VCaP (cell line): Measurements from ENCODE around the gene NDNF.

ENCODE experiments used
- H3K27ac ChIP-seq: fragments of 450-650 bp; 2 replicates; pipeline ENCODE4 v1.5.1; 2017
- TF ChIP-seq, protein P1 (sequence below): fragments of 450-650 bp; conservative IDR thresholded peaks from 2 replicates; pipeline ENCODE4 v1.5.1; 2017; ENCODE audit warnings: mild to moderate bottlenecking, moderate library complexity

NDNF gene

DNA sequence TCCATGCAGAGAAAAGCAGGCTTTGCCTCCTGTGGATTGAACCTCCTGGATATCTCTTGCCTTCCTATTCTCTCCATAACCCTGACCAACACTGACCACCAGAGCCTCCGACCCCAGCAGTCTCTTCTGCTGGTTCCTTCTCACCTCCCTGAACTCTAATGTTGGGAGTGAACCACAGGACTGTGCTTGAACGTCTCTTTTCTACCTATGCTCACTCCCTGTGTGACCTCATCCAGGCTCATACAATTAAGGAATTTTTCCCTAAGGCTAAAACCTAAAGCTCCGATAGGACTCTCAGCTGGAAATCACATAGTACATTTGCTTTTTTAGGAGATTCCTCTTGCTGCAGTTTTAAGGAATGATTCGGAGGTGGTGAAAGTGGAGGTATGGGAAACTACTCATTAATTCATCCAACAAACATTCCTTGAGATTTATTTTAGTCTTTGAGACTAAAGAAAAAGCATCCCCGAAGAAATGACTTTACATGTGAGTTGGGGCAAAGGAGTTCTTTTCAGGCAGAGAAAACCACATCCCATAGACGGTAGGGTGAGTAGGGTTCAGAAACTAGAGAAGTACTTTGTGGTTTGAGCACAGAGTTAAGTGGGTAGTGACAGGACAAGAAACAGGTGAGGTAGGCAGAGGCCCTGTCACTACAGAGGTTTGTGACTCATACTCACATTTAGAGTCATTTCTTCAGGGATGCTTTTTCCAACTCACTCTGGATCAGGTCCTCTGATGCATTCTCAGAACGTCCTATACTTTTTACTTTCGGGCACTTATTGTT is 30.8 kb downstream of the NDNF start:
- no peak overlapping the region for H3K27ac ChIP-seq
- TF ChIP-seq, protein P1, sequence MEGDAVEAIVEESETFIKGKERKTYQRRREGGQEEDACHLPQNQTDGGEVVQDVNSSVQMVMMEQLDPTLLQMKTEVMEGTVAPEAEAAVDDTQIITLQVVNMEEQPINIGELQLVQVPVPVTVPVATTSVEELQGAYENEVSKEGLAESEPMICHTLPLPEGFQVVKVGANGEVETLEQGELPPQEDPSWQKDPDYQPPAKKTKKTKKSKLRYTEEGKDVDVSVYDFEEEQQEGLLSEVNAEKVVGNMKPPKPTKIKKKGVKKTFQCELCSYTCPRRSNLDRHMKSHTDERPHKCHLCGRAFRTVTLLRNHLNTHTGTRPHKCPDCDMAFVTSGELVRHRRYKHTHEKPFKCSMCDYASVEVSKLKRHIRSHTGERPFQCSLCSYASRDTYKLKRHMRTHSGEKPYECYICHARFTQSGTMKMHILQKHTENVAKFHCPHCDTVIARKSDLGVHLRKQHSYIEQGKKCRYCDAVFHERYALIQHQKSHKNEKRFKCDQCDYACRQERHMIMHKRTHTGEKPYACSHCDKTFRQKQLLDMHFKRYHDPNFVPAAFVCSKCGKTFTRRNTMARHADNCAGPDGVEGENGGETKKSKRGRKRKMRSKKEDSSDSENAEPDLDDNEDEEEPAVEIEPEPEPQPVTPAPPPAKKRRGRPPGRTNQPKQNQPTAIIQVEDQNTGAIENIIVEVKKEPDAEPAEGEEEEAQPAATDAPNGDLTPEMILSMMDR = no peak

DNA sequence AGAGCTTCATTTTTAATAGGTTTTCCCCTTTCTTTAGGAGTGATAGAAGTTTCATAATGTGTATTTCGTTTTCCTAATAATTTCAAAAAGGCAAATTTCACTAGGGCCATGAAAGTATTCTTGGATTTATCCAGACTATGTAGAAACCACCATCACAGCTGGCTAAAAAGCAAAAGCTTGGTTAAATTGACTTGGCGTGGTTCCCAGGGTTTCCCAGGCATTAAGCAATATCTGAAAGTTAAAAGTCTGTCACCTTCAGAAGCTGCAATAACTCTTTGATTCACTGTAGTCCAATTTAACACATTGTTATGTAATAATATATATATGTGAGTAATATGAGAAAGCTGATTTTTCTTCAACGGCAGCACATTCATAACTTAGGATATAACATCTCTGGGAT is 38.3 kb downstream of the NDNF start:
- TF ChIP-seq, protein P1 = no peak
- no peak overlapping the region for H3K27ac ChIP-seq

DNA sequence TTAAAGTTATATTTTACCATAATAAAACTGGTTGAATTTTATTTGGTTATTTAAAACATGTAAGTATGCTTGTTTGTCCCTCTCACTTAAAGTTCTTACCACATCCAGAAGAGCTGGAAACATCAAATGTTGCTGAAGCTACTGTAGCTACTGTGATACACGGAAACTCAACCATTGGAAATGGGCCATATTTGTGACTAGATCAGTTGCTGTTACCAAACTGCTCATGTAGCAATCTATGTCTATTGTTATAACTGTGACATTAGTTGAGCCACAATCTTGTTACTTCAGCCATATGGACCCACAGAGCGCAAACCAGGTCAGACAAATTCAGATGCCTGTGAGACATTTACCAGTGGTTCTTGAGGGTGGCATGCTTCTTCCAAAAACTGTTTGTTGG is 41.6 kb downstream of the NDNF start:
- TF ChIP-seq, protein P1 = no peak
- no peak overlapping the region for H3K27ac ChIP-seq

GRCh38 chr4:121030131-121030530 is 42.2 kb downstream of the NDNF start:
- TF ChIP-seq, protein P1 = no peak
- no peak overlapping the region for H3K27ac ChIP-seq

DNA sequence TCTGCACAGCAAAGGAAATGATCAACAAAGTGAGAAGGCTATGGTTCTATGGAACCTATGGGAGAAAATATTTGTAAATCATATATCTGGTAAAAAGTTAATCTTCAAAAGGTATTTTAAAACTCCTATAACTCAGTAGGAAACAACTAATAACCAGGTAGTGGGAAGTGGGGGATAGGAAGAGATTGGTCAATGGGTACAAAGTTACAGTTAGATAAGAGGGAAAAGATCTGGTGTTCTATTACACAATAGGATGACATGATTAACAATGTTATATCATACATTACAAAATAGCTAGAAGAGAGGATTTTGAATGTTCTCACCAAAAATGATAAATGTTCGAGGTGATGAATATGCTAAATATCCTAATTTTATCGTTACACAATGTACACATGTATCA is 46.3 kb downstream of the NDNF start:
- TF ChIP-seq, protein P1 = no peak
- no peak overlapping the region for H3K27ac ChIP-seq

- TF ChIP-seq, protein P1 = no peak
Observed at GRCh38 chr4:121025540-121025939, 46.8 kb downstream of the NDNF start.

GRCh38 chr4:121018543-121018942 is 53.8 kb downstream of the NDNF start:
- TF ChIP-seq, protein P1 = no peak
- H3K27ac ChIP-seq = no peak overlapping the region

More at GRCh38 chr4:121025540-121025939, 46.8 kb downstream of the NDNF start:
- H3K27ac ChIP-seq = no peak overlapping the region
